HCT116 (cell line): ENCODE measurements around the gene FAIM2. TPM values are rescaled to one million over a fixed set of nuclear protein-coding genes. Genes with fewer than 3 reads are reported as not detected.

Experiments used
- ATAC-seq: fragments of 200-7000 bp; cut with Tn5 transposase; 2 replicates; pipeline ENCODE4 v1.9.1; 2020; ENCODE audit warnings: mild to moderate bottlenecking, moderate library complexity
- BruUV-seq: library from RNA; stranded (reverse); fragments of 400-500 nt; replicated peaks from 2 replicates; lab custom pipeline; 2021; lab: Mats Ljungman, UMichigan
- CTCF ChIA-PET: fragments of 300-600 bp; sonication (Branson Sonifier 250); formaldehyde crosslinking; loops from one replicate; lab custom pipeline; 2021; ENCODE audit warnings: antibody characterized with exemption; lab: Charles Lee
- POLR2A ChIA-PET: fragments of 300-600, 350-600 bp; sonication (Branson Sonifier 250); formaldehyde crosslinking; loops from one replicate; lab custom pipeline; 2021; ENCODE audit warnings: antibody characterized with exemption; lab: Charles Lee
- RAD21 ChIA-PET, 2 experiments: fragments of 300-600 bp; sonication (Branson Sonifier 250); formaldehyde crosslinking; loops; one replicate each; lab custom pipeline; 2023; ENCODE audit warnings: low total read pairs in 2 of 2; ENCODE audit not compliant: uncharacterized antibody in 2 of 2, unreplicated experiment in 2 of 2, low non-redundant PET in 1 of 2; lab: Charles Lee
- DNase-seq: peaks from one replicate; pipeline ENCODE4 v3.0.0-alpha.2; 2010; ENCODE audit warnings: low read depth, low spot score
- H2AFZ ChIP-seq: fragments of 200-600 bp; shearing (Covaris generic), sonication (generic); 2 replicates; pipeline ENCODE4 v1.6.1; 2017; ENCODE audit warnings: low read depth, mixed run types, mixed read lengths, antibody characterized with exemption, low read length; ENCODE audit not compliant: poor library complexity, severe bottlenecking
- H3K27ac ChIP-seq: 2 replicates; pipeline ENCODE4 v1.5.1; 2012; ENCODE audit warnings: low read depth, low read length
- H3K27me3 ChIP-seq: fragments of 200-600 bp; sonication (generic); 2 replicates; pipeline ENCODE4 v1.6.1; 2016; ENCODE audit warnings: mixed run types, low read length, mixed read lengths; ENCODE audit not compliant: insufficient read depth
- H3K36me3 ChIP-seq, 2 experiments: fragments of 200-500 bp in 1 of 2; fragments of 200-600 bp in 1 of 2; sonication (Bioruptor generic) in 1 of 2; sonication (generic) in 1 of 2; 2 replicates each; pipeline versions ENCODE4 v1.5.1 to v1.6.1; 2014 to 2016; ENCODE audit warnings: low read length in 2 of 2, inconsistent platforms in 1 of 2, mixed read lengths in 1 of 2, mixed run types in 1 of 2; ENCODE audit not compliant: insufficient read depth in 2 of 2, control insufficient read depth in 1 of 2
- H3K4me1 ChIP-seq, 2 experiments: fragments of 200-600 bp in 1 of 2; sonication (generic) in 1 of 2; 2 replicates each; pipeline versions ENCODE4 v1.5.1 to v1.6.1; 2012 to 2017; ENCODE audit warnings: low read length in 2 of 2, inconsistent platforms in 1 of 2, mild to moderate bottlenecking in 1 of 2, mixed read lengths in 1 of 2, mixed run types in 1 of 2, moderate library complexity in 1 of 2; ENCODE audit not compliant: insufficient read depth in 2 of 2, control insufficient read depth in 1 of 2
- H3K4me2 ChIP-seq: fragments of 200-600 bp; sonication (generic); 2 replicates; pipeline ENCODE4 v1.6.1; 2017; ENCODE audit warnings: mixed run types, low read length, mixed read lengths
- H3K4me3 ChIP-seq, 2 experiments: fragments of 200-600 bp in 1 of 2; sonication (generic) in 1 of 2; replicated peaks in 1 of 2; 2 replicates each; pipeline ENCODE4 v1.5.1; 2011 to 2016; ENCODE audit warnings: low read length in 2 of 2, control low read depth in 1 of 2, low read depth in 1 of 2, mild to moderate bottlenecking in 1 of 2, mixed read lengths in 1 of 2, mixed run types in 1 of 2
- H3K79me2 ChIP-seq: fragments of 200-600 bp; sonication (generic); 2 replicates; pipeline ENCODE4 v1.6.1; 2017; ENCODE audit warnings: mild to moderate bottlenecking, mixed run types, low read length, moderate library complexity, mixed read lengths; ENCODE audit not compliant: insufficient read depth
- H3K9ac ChIP-seq: fragments of 200-600 bp; sonication (generic); 2 replicates; pipeline ENCODE4 v1.6.1; 2016; ENCODE audit warnings: low read length, mixed read lengths
- H3K9me2 ChIP-seq: fragments of 200-600 bp; sonication (generic), shearing (Covaris generic); 2 replicates; pipeline ENCODE4 v1.6.1; 2017; ENCODE audit warnings: mixed run types, mild to moderate bottlenecking, moderate library complexity; ENCODE audit not compliant: insufficient read depth
- H3K9me3 ChIP-seq, 2 experiments: fragments of 200-500 bp in 1 of 2; fragments of 200-600 bp in 1 of 2; sonication (Bioruptor generic) in 1 of 2; sonication (generic) in 1 of 2; 2 replicates each; pipeline ENCODE4 v1.6.1; 2014 to 2017; ENCODE audit warnings: low read length in 2 of 2, mixed read lengths in 2 of 2, inconsistent platforms in 1 of 2, low read depth in 1 of 2, mild to moderate bottlenecking in 1 of 2, mixed run types in 1 of 2, moderate library complexity in 1 of 2; ENCODE audit not compliant: control insufficient read depth in 1 of 2, insufficient read depth in 1 of 2
- H4K20me1 ChIP-seq: fragments of 200-600 bp; sonication (generic), shearing (Covaris generic); 2 replicates; pipeline ENCODE4 v1.6.1; 2017; ENCODE audit warnings: mixed run types, mild to moderate bottlenecking, moderate library complexity; ENCODE audit not compliant: insufficient read depth
- CBX3 ChIP-seq: IDR thresholded peaks from 2 replicates; pipeline ENCODE4 v1.6.1; 2012; ENCODE audit warnings: low read depth
- CEBPB ChIP-seq: IDR thresholded peaks from 2 replicates; pipeline ENCODE4 v1.6.1; 2012; ENCODE audit warnings: low read depth
- CTCF ChIP-seq, 3 experiments: fragments of 200-600 bp in 1 of 3; sonication (generic) in 1 of 3; IDR thresholded peaks in 2 of 3; conservative IDR thresholded peaks in 1 of 3; 2 replicates each; pipeline ENCODE4 v1.5.1; 2012 to 2017; ENCODE audit warnings: low read depth in 2 of 3, low read length in 2 of 3, antibody characterized with exemption in 1 of 3, borderline replicate concordance in 1 of 3, control low read depth in 1 of 3, mild to moderate bottlenecking in 1 of 3, mixed read lengths in 1 of 3, mixed run types in 1 of 3, moderate library complexity in 1 of 3; ENCODE audit not compliant: insufficient read depth in 1 of 3
- EZH2 ChIP-seq: fragments of 200-600 bp; sonication (generic); IDR thresholded peaks from 2 replicates; pipeline ENCODE4 v1.6.1; 2017; ENCODE audit warnings: antibody characterized with exemption, mixed run types
- EZH2phosphoT487 ChIP-seq: fragments of 200-600 bp; IDR thresholded peaks from 2 replicates; pipeline ENCODE4 v1.6.1; 2018; ENCODE audit warnings: antibody characterized with exemption, borderline replicate concordance
- FOSL1 ChIP-seq: IDR thresholded peaks from 2 replicates; pipeline ENCODE4 v1.6.1; 2012; ENCODE audit warnings: low read depth
- JUND ChIP-seq: IDR thresholded peaks from 2 replicates; pipeline ENCODE4 v1.6.1; 2012
- MAX ChIP-seq: IDR thresholded peaks from 2 replicates; pipeline ENCODE4 v1.6.1; 2012
- POLR2A ChIP-seq: IDR thresholded peaks from 2 replicates; pipeline ENCODE4 v1.7.0; 2011; ENCODE audit warnings: borderline replicate concordance; ENCODE audit not compliant: insufficient read depth, insufficient read length; ENCODE audit errors: extremely low read depth
- POLR2AphosphoS5 ChIP-seq: IDR thresholded peaks from 2 replicates; pipeline ENCODE4 v1.6.1; 2011; ENCODE audit warnings: mild to moderate bottlenecking, low read depth, low read length, moderate library complexity
- RAD21 ChIP-seq: IDR thresholded peaks from 2 replicates; pipeline ENCODE4 v1.6.1; 2012; ENCODE audit warnings: low read depth, mild to moderate bottlenecking
- SIN3A ChIP-seq: IDR thresholded peaks from 2 replicates; pipeline ENCODE4 v1.6.1; 2012; ENCODE audit warnings: low read depth
- SP1 ChIP-seq: IDR thresholded peaks from 2 replicates; pipeline ENCODE4 v1.6.1; 2012; ENCODE audit warnings: low read depth
- SRF ChIP-seq: IDR thresholded peaks from 2 replicates; pipeline ENCODE4 v1.6.1; 2012; ENCODE audit warnings: low read depth
- TCF7L2 ChIP-seq: IDR thresholded peaks from 2 replicates; pipeline ENCODE4 v1.7.0; 2011; ENCODE audit warnings: borderline replicate concordance, inconsistent platforms; ENCODE audit not compliant: insufficient read depth, insufficient read length; ENCODE audit errors: extremely low read depth
- ZBTB33 ChIP-seq: IDR thresholded peaks from 2 replicates; pipeline ENCODE4 v1.6.1; 2011; ENCODE audit warnings: mild to moderate bottlenecking, low read length, moderate library complexity; ENCODE audit not compliant: insufficient replicate concordance; ENCODE audit errors: extremely low read depth
- intact Hi-C: fragments of 100-400 bp; cut with micrococcal nuclease; formaldehyde crosslinking; loops from 2 replicates; pipeline ENCODE4 v1.10.0; 2022
- total RNA-seq: library from RNA; stranded (reverse); gene quantifications from one replicate; pipeline ENCODE4 v1.2.1, GENCODE V29; 2021; ENCODE audit not compliant: unreplicated experiment

FAIM2 gene
- total RNA-seq, 1 experiment from 2014 or later = not detected

- Histone ChIP-seq H3K9ac (no peak overlapping the region), H3K36me3 (no peaks in the 10 kb centered on the region), H4K20me1 (no peaks in the 10 kb centered on the region), H2AFZ (no peak overlapping the region), H3K9me2 (no peaks in the 10 kb centered on the region), H3K4me1 (no peaks in the 10 kb centered on the region; a peak in 1 of 4 replicates), H3K27me3 (no peaks in the 10 kb centered on the region), H3K79me2 (no peaks in the 10 kb centered on the region), H3K4me2 (no peak overlapping the region), H3K4me3 (no peak overlapping the region), H3K27ac (no peak overlapping the region), H3K9me3 (no peaks in the 10 kb centered on the region)
- CTCF ChIA-PET = interaction anchor here (8.3 kb wide), 1 partner anchor 11 kb away, joined by 44 read pairs; no protein-coding TSS in a partner anchor
- POLR2A ChIA-PET = no interaction called here
- TF ChIP-seq CEBPB (no peak), MAX (no peak), JUND (no peak), POLR2AphosphoS5 (no peak), ZBTB33 (no peak), EZH2phosphoT487 (no peak), SIN3A (no peak), SP1 (no peak), TCF7L2 (no peak), RAD21 (no peak), CTCF (IDR thresholded peaks at IDR 0.05 in 2 of 3, conservative IDR thresholded peaks at IDR 0.05 in 1 of 3; ENCODE audit: borderline replicate concordance in 1 of 3, insufficient read depth in 1 of 3, low read depth in 2 of 3, low read length in 2 of 3) (no peak), EZH2 (no peak), POLR2A (no peak), SRF (no peak), FOSL1 (no peak), CBX3 (no peak)
- ATAC-seq = no peak
- DNase-seq = no peak
- intact Hi-C loops = no loop called here
- no TSS peak for BruUV-seq
- RAD21 ChIA-PET = no interaction called here
These were observed 30.8 kb upstream of the FAIM2 start for GRCh38 chr12:49934505-49934904.
